HG02763 (cell line): Measurements from ENCODE around the gene KRTAP9-7.
"Not testable (repeated sequence)": the region's sequence is repeated elsewhere in the genome, so short reads cannot be mapped to it uniquely, and the experiment has no call there.

Experiments used
- ATAC-seq: cut with Tn5 transposase; IDR thresholded peaks from one replicate; pipeline ENCODE4 v1.9.1; 2021; ENCODE audit warnings: mild to moderate bottlenecking, moderate library complexity; ENCODE audit not compliant: unreplicated experiment

The KRTAP9-7 gene

DNA sequence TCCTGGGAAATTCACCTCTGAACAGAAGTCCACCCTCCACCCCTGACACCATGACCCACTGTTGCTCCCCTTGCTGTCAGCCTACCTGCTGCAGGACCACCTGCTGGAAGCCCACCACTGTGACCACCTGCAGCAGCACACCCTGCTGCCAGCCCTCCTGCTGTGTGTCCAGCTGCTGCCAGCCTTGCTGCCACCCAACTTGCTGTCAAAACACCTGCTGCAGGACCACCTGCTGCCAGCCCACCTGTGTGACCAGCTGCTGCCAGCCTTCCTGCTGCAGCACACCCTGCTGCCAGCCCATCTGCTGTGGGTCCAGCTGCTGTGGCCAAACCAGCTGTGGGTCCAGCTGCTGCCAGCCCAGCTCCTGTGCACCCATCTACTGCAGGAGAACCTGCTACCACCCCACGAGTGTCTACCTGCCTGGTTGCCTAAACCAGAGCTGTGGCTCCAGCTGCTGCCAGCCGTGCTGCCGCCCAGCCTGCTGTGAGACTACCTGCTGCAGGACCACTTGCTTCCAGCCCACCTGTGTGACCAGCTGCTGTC lies at the start of gene KRTAP9-7:
Gene KRTAP9-7, plus strand, starts transcription at position 51 of the 543 bp plus-strand sequence. Its CDS starts 0 bp downstream, at position 51.
- ATAC-seq, result not testable (repeated sequence)

- ATAC-seq, result no peak
Observed at GRCh38 chr17:41226051-41226450, 49.4 kb upstream of the KRTAP9-7 start.

DNA sequence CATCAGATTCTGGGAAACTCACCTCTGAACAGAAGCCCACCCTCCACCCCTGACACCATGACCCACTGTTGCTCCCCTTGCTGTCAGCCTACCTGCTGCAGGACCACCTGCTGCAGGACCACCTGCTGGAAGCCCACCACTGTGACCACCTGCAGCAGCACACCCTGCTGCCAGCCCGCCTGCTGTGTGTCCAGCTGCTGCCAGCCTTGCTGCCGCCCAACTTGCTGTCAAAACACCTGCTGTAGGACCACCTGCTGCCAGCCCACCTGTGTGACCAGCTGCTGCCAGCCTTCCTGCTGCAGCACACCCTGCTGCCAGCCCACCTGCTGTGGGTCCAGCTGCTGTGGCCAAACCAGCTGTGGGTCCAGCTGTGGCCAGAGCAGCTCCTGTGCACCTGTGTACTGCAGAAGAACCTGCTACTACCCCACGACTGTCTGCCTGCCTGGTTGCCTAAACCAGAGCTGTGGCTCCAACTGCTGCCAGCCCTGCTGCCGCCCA lies 48.9 kb upstream of the KRTAP9-7 start, which contains the start of gene KRTAP9-2:
Gene KRTAP9-2, plus strand, starts transcription at position 51 of the 498 bp plus-strand sequence. Its CDS starts 7 bp downstream, at position 58.
- ATAC-seq, result not testable (repeated sequence)

DNA sequence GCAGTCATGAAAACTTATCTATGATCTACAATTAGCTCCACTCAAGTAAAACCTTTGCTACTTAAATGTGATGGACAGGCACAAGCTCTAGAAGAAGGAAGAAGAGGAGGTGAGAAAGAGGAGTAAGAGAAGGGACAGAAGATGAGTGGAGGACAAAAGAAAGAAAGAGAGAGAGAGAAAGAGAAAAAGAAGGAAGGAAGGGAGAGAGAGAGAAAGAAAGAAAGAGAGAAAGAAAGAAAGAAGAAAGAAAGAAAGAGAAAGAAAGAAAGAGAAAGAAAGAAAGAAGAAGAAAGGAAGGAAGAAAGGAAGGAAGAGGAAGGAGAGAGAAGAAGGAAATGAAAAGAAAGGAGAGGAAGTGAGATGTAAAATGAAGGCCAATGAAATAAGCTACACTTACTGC lies 45.4 kb upstream of the KRTAP9-7 start:
- ATAC-seq, result no peak

GRCh38 chr17:41231731-41232130 lies 43.8 kb upstream of the KRTAP9-7 start:
- ATAC-seq, result no peak

GRCh38 chr17:41232399-41233105 lies 42.9 kb upstream of the KRTAP9-7 start, which contains the start of gene KRTAP9-3:
TSS of gene KRTAP9-3 (plus strand) at chr17:41232449. CDS start at chr17:41232502, 53 bp downstream.
- ATAC-seq, result not testable (repeated sequence)

DNA sequence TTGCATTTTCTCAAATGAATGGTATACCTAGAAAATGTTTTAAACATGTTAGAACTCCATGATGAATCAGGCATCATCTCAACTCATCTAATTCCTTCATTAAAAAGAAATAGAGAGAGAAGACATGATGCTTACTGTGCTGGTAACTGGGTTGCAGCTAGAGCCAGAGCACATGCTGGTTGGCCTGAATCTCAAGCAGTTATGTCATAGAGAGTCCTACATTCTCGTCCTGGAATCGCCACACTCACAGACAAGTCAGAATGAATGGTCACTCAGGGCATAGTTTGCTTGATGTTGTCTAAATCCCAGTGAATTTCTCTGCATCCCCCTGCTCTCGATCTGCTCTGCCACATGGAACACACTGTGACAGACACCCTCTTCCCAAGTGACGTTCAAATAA lies 38.4 kb upstream of the KRTAP9-7 start:
- ATAC-seq, result not testable (repeated sequence)

- ATAC-seq, result not testable (repeated sequence)
Observed at GRCh38 chr17:41237949-41238437, 37.5 kb upstream of the KRTAP9-7 start, which contains the start of gene KRTAP9-8. TSS of gene KRTAP9-8 (plus strand) at chr17:41237999. CDS start at chr17:41238052, 53 bp downstream.

DNA sequence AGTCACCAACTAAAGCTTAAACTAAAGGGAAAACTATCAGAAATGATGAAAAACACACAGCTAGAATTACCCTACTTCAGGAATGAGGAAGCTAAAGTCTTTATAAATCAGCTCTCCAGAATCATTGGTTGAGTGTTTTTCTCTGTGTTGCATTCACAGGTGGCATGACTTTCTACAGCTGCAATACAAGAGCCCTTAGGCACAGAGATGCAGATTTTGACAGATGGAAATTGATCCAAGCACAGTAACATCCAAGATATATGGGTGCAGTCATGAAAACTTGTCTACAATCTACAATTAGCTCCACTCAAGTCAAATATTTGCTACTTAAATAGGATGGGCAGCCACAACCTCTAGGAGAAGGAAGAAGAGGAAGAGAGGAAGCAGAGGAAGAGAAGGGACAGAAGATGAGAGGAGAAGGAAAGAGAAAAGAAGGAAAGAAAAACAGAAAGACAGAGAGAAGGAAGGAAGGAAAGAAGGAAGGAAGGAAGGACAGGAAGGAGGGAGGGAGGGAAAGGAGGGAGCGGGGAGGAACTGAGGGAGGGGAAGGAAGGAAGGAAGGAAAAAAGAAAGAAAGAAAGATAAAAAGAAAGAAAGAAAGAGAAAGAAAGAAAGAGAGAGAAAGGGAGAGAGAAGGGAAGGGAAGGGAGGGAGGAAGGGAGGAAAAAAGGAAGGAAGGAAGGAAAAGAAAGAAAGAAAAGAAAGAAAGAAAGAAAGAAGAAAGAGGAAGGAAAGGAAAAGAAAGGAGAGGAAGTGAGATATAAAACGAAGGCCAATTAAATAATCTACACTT lies 28.3 kb upstream of the KRTAP9-7 start:
- ATAC-seq, result not testable (repeated sequence)

GRCh38 chr17:41249637-41250240 lies 25.8 kb upstream of the KRTAP9-7 start, which contains the start of gene KRTAP9-4:
TSS of gene KRTAP9-4 (plus strand) at chr17:41249687. CDS start at chr17:41249721, 34 bp downstream.
- not testable (repeated sequence) for ATAC-seq

DNA sequence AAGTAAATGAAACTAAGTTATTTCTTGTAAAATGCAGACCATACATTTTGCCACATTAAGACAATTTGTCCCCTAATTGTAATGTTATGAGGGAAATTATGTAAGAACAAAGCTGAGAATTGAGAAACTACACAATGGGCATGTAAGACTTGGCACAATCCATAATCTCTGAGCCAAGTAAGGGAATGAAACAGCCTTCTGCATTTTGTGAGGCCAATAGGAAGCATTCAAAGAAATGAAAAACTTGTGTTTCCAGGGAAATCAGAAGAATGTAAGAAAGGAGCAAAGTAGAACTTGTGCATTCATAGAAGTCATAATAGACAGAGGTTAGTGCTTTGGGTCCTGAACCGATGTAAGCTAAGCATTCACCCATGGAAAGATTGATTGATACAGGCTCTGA lies 24.2 kb upstream of the KRTAP9-7 start:
- no peak for ATAC-seq

DNA sequence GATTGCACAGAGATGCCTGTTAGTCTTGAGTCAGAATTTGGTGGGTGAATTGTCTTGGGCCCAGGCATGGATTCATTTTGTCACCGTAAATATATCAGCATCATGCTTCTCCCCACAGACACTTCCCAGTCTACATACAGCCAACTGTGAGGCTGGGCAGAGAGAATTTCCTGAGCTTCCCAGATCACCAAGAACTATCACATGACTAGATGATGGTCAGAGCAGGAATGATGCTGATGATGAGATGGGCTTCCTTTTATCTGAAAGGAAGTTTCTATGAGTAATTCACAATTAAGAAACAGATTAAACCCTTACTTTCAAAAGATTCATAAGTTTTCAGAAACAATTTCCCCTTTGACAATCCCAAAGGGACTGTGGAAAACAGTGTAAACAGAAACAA lies 20.6 kb upstream of the KRTAP9-7 start:
- ATAC-seq, result no peak

GRCh38 chr17:41255381-41256290 lies 19.9 kb upstream of the KRTAP9-7 start, which contains the start of gene KRTAP9-9:
TSS of gene KRTAP9-9 (plus strand) at chr17:41255384.
- not testable (repeated sequence) for ATAC-seq

GRCh38 chr17:41256291-41256685 lies 19.2 kb upstream of the KRTAP9-7 start:
- ATAC-seq, result no peak

GRCh38 chr17:41258406-41258805 lies 17.1 kb upstream of the KRTAP9-7 start:
- no peak for ATAC-seq

GRCh38 chr17:41263212-41263611 lies 12.3 kb upstream of the KRTAP9-7 start:
- no peak for ATAC-seq

GRCh38 chr17:41264599-41264998 lies 10.9 kb upstream of the KRTAP9-7 start:
- ATAC-seq, result no peak

DNA sequence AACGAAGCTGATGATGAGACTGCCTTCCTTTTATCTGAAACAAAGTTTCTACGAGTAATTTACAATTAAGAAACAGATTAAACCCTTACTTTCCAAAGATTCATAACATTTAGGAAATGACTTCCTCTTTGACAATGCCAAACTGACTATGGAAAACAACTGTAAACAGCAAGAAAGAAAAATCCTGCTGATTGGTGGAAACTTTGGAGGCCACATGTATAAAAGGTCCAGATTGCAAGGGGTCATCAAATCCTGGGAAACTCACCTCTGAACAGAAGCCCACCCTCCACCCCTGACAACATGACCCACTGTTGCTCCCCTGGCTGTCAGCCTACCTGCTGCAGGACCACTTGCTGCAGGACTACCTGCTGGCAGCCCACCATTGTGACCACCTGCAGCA lies 10.4 kb upstream of the KRTAP9-7 start, which contains the start of gene KRTAP9-6:
Gene KRTAP9-6, plus strand, starts transcription at position 301 of the 400 bp plus-strand sequence. Its CDS starts 0 bp downstream, at position 301.
- no peak for ATAC-seq

DNA sequence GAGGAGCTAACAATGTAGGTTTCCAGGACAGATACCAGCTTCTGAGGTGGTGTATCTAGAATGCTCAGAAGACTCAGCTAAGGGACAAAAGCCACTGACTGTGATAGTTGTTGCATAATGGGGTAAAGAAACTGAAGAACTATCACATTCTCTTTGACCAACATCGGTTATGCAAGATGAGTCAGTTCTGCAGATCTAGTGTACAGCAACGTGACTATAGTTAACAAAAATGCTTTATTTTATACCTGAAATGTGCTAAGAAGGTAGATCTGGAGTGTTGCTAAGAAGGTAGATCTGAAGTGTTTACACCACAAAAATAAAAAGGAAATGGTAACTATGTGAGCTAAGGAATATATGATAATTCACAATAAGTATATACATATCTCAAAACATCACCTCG lies 7.8 kb upstream of the KRTAP9-7 start:
- no peak for ATAC-seq
